Brain microvascular endothelial cell (primary cell): ENCODE data around the gene OR11G2.

Experiments
- DNase-seq: peaks from one replicate; pipeline ENCODE4 v3.0.0-alpha.2; 2020
- H3K27ac ChIP-seq: fragments of 250-450 bp; sonication (Bioruptor Pico); 2 replicates; pipeline ENCODE4 v1.5.1; 2020; ENCODE audit warnings: mild to moderate bottlenecking, moderate library complexity
- H3K27me3 ChIP-seq: fragments of 250-450 bp; sonication (Bioruptor Pico); replicated peaks from 2 replicates; pipeline ENCODE4 v1.5.1; 2020; ENCODE audit warnings: mild to moderate bottlenecking
- H3K36me3 ChIP-seq: fragments of 250-450 bp; sonication (Bioruptor Pico); replicated peaks from 2 replicates; pipeline ENCODE4 v1.5.1; 2020; ENCODE audit warnings: mild to moderate bottlenecking
- H3K4me3 ChIP-seq: 2 replicates; pipeline ENCODE4 v1.5.1; 2011; ENCODE audit warnings: low read depth, mild to moderate bottlenecking, control low read depth, low read length, moderate library complexity
- CTCF ChIP-seq: IDR thresholded peaks from 2 replicates; pipeline ENCODE4 v1.5.1; 2011; ENCODE audit warnings: low read depth, mild to moderate bottlenecking, moderate library complexity, low read length, control low read depth, inconsistent platforms; ENCODE audit errors: missing control alignments
- in situ Hi-C: cut with HindIII; loops from 2 replicates; pipeline ENCODE4 v1.10.0; 2017; ENCODE audit warnings: low sequenced_read_pairs, low pct_ligation_motif_present

OR11G2 gene

GRCh38 chr14:20247646-20248246 is 57.0 kb downstream of the OR11G2 start:
- no peak overlapping the region for H3K27ac ChIP-seq
- H3K27me3 ChIP-seq = no peaks in the 10 kb centered on the region
- H3K4me3 ChIP-seq = no peak overlapping the region
- in situ Hi-C loops = no loop called here
- no peak for TF ChIP-seq CTCF
- DNase-seq = no peak
- no peaks in the 10 kb centered on the region for H3K36me3 ChIP-seq
